CD4-positive, alpha-beta T cell treated with Interleukin-21 for 1 hour (primary cell): ENCODE results near the gene IRF2.

Experiments used
- DNase-seq: peaks from one replicate; pipeline ENCODE4 v3.0.0-alpha.2; 2020

Gene IRF2

DNA sequence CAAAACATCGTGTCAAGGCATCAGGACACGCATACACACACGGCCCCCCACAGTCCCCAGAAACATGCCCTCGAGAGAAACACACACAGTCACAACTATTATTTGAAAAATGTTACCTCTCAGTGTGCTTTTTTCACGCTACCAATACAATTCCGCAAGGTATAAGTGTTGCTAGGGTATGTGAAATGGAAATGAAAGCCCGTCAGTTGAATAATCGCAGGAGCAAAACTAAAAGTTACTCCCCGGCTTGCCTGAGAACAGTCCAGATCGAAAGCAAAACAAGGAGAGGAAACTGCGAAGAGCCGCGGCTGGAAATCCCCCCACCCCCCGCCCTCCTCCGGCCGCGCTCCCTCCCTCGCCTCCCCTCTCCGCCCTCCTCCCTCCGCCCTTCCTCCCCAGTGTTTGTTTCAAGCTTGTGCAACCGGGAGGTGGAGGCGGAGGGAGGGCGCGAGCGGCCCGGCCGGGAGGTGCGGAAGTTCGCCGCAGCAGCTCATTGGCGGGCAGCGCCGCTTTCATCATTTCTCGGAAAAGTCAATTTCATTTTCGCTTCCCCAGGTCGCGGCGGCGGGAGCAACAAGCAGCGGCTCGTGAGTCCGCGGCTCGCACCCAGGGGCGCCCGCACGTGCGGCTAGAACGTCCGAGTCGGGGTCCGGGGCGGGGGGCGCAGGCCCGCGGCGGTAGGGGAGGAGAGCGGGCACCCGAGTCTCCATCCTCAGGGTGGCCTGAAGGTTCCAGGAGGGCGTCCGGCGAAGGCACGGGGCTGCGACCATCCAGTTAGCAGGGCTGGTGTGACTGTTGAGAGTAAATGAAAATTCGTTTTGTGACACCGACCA lies at the start of gene IRF2:
Gene IRF2, minus strand, starts transcription at position 288 of the 833 bp plus-strand sequence. CDS start 45,486 bp downstream, outside the sequence.
- peak; percentile 98 for DNase-seq

DNA sequence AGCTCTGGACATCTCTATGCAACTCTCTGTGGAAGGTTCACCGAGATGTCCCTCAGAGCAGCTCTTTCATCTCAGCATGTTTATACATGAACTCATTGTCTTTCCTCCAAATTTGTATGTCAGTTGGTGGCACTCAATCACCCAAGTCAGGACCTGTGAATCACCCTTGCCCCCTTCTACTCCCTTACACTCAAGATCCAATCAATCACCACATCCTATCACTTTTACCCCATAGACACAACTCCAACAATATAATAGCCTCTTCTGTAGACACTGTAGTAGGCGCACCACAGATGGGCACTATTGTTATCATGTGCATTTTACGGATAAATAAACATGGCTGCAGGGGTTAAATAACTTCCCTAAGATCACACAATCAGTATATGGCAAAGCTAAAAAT lies 41.3 kb upstream of the IRF2 start:
- no peak for DNase-seq

DNA sequence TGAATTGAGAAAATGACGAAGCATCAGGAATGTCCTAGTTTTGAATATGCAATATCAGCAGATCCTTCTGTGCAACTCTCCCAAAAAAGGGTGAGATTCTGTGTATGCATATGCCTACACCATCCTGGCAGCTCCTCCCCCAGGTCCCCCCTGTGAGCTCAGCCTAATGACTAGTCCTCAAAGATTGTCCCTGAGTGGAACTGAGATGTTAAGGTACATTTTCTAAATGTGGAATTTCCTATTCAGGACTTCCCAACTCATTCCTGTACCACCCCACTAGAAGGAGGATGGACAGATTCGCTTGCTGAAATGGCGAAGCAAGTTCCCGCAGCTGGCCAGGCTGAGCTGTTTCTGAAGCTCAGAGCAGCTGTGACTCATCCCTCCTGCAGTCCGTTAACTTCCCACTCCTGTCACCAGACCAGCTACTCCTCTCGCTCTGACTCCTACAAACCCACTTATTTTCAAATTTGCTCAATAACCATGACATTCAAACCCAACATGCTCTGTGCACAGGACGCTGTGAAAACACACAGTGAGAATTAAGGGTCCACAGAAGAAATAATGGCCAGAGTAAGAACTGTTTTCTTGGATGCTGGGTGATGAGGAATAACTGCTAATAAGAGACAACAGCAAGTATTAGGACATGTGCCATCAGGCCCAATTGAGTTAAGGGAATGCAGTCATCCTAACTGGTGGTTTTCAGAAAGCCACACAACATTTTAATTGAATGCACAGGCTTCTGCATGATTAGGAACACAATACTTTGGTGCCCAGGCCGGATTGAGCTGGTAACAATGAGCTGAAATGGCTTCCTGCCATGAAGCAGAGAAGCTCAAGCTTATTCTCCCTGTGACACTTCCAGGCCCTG lies 40.0 kb upstream of the IRF2 start:
- no peak for DNase-seq

DNA sequence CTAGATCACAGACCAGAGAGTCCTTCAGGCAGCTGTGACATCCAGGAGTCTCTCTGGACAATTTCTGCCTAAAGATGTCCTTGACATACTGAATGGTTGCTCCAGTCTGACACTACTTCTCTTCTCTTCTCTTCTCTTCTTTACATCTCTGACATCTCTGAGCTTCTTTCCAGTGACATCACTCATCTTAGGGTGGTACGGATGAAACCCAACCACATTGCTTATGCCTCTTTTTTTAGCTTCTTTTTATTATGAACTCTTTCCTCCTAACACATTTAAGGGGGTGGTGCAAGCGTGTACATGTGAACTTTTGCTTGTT lies 39.4 kb upstream of the IRF2 start:
- DNase-seq = no peak

DNA sequence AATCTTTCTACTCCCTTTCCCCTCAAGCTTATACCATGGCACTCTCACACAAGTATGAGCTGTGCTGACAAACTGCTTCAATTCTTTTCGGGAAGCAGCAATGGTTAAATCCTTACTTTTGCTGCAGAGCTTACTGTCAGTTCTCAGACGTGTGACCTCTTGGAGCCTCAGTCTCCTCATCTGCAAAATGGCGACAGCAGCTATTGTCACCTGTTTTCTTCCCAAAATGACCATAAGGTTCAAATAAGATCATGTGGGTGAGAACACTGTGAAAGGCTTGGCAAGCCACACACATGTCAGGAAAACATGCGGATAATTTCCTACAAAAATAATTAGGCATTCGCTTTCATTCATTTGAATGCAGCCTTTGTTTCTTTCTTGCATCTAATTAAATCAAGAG lies 36.8 kb upstream of the IRF2 start:
- DNase-seq = no peak

DNA sequence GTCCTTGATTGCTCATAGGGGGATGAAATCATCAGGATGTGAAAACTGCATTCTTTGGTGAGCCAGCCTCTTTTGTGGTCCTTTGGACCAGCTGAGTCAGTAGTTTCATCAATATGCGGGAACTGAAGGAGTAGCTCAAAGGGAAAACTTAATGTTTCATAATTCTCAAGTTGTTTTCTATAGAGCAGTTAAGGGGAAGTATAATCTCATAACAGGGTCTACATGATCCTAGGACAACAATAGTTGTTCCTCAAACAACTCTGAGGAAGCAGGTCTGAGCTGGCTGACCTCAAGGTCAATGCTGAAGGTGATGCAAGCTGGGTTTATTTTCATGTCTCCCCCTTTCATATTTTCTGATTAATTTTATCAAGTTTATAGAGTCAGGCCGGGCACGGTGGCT lies 36.1 kb upstream of the IRF2 start:
- DNase-seq = no peak

DNA sequence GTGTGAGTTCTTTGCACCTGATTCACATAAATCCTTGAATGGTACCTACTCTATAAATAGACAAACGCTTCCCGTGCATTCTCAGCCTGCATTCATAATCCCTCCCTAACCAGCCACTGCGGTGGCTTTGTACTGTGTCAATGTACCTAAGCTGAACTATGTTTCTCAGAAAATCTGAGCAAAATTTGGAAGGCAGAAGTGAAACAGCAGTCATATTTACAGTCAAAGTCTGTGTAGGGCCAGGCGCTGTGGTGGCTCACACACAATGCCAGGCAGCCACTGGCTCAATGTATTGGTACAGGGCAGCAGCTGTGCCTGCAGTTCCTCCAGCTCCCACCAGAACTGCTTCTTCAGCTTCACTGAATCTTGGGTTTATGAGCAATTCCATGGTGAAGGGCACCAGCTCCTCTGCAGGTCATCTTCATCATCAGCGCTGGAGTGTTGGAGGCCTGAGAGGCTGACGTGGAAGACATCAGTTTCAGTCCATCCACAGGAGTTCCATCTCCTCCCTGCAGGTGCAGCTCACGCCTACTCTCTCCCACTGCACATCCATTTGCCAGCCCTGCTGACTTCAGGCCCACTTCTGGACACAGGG lies 32.3 kb upstream of the IRF2 start:
- DNase-seq = peak; percentile 19

DNA sequence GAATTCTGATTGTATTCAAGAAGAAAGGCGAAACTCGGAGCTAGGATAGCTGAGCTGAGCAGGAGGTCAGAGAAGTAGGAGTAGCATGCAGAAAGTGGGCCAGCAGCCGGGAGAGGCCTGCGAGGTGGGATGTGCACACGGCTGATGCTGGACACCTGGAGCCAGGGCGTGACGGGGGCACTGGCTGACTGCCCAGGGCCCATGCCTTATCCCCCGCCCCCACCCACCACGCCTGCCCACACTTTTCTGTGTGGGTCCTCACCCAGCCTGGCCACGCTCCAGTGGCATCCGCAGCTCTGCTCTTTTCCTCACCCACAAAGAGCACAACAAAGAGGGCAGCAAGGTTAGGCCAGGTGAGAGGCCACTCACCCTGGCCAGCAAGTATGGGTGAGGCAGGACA lies 30.0 kb upstream of the IRF2 start:
- DNase-seq = no peak

DNA sequence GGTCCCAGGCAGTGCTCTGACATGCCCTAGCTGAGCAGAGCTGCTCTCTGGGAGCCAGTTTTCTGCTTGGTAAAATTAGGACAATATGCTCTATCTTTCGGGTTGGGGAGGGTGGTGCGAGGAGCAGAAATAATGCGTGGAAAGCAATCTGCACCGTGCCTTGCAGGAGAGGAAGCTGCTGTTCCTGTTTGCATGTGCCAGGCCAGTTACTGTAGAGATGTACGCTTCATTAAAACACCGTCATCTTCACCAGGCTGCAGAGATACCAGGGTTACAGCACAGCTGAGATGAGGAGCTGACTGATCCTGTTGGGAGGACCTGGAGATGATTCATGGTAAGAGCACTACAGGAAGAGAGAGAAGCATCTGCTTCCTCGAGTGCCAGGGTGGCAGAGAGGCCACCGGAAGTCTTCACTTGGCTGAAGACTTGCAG lies 29.5 kb upstream of the IRF2 start:
- DNase-seq = peak; percentile 14

DNA sequence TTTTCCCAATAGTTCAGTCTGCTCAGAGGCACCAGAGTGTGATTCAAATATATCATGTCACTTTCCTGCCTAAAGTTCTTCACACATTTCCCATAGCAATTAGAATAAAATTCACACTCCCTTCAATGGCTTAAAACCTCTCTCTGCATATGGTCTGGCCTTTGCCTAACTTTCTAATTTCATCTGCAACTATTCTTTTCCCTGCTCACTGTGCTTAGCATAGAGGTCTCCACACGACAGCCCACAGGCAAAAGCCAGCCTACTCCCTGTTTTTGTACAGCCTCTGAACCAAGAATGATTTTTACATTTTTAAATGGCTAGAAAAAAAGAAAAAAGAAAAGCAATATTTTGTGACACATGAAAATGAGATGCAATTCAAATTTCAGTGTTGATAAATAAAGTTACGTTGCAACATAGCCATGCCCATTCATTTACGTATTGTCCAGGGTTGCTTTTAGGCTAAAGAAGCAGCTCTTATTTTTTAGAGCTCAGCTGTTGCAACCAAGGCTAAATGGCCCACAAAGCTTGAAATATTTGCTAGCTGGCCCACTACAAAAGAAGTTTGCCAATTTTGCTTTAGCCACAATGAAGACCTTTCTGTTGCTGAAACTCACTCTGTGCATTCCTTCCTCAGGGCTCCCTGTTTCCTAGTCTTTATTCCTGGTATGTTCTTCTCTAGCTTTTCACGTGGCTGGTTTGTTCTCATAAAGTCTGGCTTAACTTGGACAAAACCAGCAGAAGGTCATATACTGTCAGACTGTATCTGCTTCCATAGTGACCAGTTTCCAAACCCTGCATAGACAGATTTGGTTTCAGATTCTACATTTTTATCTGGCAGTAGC lies 26.6 kb upstream of the IRF2 start:
- no peak for DNase-seq

DNA sequence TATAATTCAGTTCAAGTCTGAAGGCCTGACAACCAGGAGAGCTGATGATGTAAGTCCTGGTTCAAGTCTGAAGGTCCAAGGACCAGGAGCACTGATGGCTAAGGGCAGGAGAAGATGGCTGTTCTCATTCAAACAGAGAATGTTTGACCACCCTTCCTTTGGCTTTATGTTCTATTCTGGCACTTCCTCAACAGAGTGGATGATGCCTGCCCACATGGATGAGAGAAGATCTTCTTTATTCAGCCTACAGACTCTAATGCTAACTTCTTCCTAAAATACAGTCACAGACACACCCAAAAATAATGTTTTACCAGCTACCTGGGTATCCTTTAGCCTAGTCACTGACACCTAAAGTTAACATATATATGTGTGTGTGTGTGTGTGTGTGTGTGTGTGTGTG lies 25.6 kb upstream of the IRF2 start:
- no peak for DNase-seq

DNA sequence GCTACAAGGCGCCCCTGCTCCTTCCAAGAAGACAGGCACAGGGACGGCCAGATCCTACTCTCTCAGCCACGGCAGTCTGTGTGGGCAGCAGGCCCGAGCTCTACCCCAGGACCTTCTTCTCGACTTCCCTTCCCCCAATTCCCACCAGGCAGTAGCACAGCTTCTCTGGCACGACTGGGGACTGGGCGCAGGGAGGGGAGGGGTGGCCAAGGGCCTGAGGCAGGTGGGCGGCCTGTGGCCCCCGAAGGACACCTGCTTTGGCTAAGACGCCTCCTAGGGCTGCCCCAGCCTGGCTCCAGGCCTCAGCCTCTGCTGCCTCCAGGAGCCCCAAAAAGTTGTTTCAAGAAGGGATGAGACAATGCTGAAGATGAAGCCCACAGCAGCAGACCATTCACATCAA lies 24.2 kb upstream of the IRF2 start:
- DNase-seq = no peak

DNA sequence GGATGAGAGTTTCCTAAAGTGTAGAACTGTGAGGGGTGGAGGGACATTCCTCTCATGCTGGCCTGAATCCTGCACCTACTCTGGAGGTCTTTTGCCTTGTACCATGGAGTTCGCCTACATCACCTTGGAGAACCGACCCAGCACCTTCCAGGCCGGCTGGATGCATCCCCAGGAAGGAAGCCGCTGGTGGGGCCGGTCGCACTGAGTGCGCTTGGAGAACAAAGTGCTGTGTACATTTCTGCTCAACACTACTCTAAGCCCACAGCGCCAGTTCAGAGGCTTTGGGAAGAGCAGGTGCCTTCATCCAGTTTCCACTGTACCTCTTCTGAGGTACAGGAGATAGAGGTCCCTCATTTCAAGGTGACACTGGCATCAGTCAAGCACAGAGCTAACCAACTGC lies 15.4 kb upstream of the IRF2 start:
- no peak for DNase-seq

DNA sequence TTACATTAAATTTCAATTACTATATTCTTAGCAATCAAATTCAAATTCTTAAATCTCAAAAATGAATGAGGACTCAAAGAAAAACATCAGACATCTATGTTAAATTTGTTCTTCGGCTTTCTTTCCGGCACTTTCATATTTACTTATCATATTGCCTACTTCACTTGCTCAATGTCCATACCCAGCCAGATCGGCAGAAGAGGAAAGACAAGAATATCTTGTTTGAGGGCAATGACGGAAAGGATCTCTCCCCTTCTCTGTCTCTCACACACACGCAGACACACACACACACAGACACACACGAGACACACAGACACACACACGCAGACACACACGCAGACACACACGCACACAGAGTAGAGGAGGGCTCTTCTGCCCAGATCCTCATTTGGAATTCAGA lies 13.2 kb upstream of the IRF2 start:
- DNase-seq = no peak

DNA sequence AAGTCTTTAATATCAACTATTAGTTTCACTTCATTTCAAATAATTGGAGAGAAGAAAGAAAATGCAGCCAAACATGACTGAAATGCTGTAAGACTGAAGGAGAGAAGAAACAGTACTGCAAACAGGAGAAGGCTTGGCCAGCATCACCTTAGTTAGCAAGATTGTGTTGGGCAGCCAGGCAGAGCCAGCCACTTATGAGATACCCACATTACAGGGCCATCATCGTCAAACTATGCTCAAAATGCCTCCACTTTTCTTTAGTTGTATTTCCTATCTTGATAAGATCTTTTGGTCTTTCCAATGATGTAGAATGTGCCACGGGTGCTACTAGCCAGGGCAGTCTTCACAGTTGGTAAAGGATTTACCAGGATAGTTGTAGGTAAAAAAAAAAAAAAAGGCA lies 10.9 kb upstream of the IRF2 start:
- no peak for DNase-seq

DNA sequence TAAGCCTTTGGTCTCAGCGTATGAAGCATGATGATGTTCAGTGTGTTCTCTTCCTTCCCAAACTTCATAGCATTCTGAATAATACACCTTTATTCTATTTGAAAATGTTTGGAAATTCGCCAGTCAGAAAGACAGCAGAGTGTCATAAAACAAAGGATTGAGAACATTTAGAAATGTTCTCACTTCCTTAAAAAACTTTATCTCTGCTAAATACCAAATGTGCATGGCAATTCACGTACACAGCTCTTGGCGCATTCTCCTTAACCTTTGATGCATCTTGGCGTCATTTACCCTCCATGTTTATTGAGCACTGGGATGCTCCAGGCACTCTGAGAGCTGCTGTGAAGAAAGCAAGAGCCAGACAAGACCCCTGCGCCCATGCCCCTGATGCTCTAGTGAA lies 7.2 kb upstream of the IRF2 start:
- DNase-seq = no peak

DNA sequence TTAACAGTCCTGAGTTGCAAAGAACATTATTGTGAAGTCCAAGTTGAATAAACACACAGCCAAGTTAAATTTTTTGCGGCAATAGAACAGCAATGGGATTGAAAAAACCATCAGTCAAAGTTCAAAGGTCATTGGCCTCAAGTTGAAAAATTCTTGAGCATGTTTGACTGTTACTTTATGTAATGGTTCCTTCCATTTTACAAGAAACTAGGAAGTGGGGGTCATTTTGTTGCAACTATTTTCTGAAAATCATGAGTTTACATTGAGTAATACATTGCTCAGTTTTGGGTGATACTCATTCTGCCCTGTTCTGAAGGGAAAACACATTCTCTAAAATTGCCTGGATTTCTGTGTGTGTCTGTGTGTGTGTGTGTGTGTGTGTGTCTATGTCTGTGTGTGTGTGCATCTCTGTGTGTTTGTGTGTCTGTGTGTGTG lies 5.2 kb upstream of the IRF2 start:
- no peak for DNase-seq

DNA sequence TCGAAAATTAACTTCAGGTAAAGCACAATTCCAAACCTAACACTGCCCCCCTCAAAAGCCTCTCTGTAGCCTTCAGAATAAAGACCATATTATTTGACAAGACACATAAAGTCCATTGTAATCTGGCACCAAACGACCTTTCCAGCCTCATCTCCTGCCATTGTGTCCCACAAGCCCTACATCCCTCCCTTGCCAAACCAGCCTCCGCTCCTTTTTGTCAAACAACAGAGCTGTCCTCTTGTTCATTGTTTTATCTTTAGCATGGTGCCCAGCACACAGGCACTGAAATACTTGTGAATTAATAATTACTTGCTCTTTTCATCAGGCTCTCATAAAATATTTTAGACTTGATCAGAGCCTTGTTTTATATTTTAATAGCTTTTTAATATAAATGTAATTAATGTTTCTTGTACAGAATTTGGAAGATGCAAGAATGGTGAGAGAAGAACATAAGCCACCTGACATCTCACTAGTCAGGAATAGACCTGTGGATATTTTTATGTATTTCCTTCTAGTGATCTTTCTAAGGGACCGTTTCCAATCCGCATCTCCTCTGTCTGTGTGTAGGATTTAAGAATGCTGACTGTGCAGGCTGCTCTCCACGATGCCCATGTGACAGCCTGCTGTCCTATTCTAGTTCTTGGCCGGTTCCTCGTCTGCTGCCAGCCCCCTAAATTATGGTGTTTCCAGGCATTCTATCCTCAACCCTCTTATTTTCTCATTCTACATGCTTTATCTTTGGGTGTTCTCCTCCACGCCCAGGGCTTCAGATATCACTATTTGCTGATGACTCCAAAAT lies 3.0 kb upstream of the IRF2 start:
- DNase-seq = no peak

DNA sequence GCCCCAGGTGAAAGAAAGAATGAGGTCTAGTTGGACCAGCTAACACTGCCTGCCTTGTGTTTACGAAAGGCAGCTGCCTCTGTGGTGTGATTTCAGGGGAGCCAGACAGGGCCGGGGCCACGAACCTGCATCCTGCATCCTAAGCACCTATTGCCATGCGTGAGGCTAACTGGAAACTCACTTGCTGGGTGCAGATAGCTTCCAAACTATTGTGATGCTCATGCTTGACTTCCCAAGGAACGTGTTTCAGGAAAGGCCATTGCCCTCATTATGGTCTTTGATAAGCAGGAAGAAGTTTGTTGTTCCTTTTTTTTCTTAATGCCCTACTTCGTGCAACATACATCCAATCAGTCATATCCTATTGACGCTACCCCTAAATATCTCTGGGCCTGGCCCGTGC lies 2.3 kb upstream of the IRF2 start:
- DNase-seq = peak; percentile 39

DNA sequence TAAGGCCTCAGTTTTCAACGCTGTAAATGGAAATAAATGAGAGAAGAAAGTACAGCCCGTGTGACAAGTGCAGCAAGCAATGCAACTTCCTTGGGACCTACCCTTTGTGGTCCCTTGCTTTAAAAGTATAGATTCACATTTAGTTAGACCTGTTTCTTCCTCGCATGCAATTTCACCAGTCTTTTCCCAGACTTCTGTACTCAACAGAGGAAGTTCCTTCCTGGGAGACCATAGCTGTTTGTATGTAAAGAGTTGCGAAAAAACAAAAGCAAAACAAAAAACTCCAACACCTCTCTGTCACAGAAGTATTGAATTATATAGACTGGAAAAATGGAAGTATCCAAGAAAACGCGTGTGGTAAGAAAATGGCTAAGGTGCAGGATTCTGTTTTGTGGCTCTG lies 1.1 kb upstream of the IRF2 start:
- no peak for DNase-seq

DNA sequence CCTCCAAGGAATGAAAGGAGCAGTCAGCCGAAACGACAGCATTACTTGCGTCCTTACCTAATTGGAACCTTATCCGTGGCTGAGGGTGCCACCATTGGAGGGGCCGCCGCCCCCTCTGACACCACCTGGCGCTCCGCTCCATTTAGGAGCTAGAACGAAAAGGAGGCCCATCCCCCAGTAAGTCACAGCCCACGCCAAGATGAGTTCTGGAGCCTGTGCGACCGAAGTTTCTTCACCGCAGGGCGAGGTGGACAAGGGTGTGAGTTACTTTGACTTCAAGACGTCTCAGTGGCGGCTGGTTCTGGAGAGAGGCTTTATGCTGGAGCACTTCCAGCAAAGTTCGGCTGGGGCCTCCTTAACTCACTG lies 729 bp upstream of the IRF2 start:
- DNase-seq = peak; percentile 64
